K562 (cell line): ENCODE data around the gene ITGAD. TPM values are rescaled to one million over a fixed set of nuclear protein-coding genes. Genes with fewer than 3 reads are reported as not detected.

ENCODE experiments used
- ATAC-seq: fragments of 200-7000 bp; cut with Tn5 transposase; 3 replicates; pipeline ENCODE4 v1.9.1; 2020; ENCODE audit warnings: moderate library complexity
- BruUV-seq: library from RNA; stranded (reverse); fragments of 400-500 nt; replicated peaks from 2 replicates; lab custom pipeline; 2021; lab: Mats Ljungman, UMichigan
- CTCF ChIA-PET: fragments of 300-600 bp; formaldehyde crosslinking; extraction: SDS; loops from one replicate; lab custom pipeline; 2021; ENCODE audit warnings: low intra/inter-chr PET ratio; lab: Yijun Ruan, JAX
- POLR2A ChIA-PET: fragments of 300-600, 350-650 bp; sonication (Branson Sonifier 250); formaldehyde crosslinking; extraction: SDS; loops from one replicate; lab custom pipeline; 2021; ENCODE audit warnings: antibody characterized with exemption, inconsistent platforms; lab: Yijun Ruan, JAX
- DNase-seq, 4 experiments: peaks; one replicate each; pipeline versions ENCODE4 v3.0.0 to v3.0.0-alpha.2; 2011 to 2018; ENCODE audit warnings: low spot score in 3 of 4, mixed read lengths in 3 of 4; ENCODE audit errors: extremely low read depth in 1 of 4
- FAIRE-seq: peaks from 2 replicates; lab custom pipeline; 2011; peaks lifted over from hg19 to GRCh38; lab: Jason Lieb, UNC
- H2AFZ ChIP-seq: 2 replicates; pipeline ENCODE4 v1.6.0; 2011; ENCODE audit warnings: low read depth, low read length, control low read depth, inconsistent platforms
- H3K27ac ChIP-seq: fragments of 200-600 bp; 3 replicates; pipeline ENCODE4 v1.8.0; 2011; ENCODE audit warnings: low read depth, mild to moderate bottlenecking, control low read depth, inconsistent platforms, low read length, moderate library complexity, mixed read lengths; ENCODE audit errors: extremely low read depth
- H3K27me3 ChIP-seq, 2 experiments: fragments of 300-600 bp in 1 of 2; 2 replicates in 1 of 2; 3 replicates in 1 of 2; pipeline versions ENCODE4 v1.6.0 to v1.8.0; 2011; ENCODE audit warnings: inconsistent platforms in 2 of 2, low read length in 2 of 2, mild to moderate bottlenecking in 1 of 2, mixed read lengths in 1 of 2, moderate library complexity in 1 of 2; ENCODE audit not compliant: control insufficient read depth in 2 of 2, insufficient read depth in 2 of 2
- H3K36me3 ChIP-seq: fragments of 300-600 bp; 3 replicates; pipeline ENCODE4 v1.8.0; 2011; ENCODE audit warnings: mild to moderate bottlenecking, low read length, inconsistent platforms; ENCODE audit not compliant: control insufficient read depth, insufficient read depth
- H3K4me1 ChIP-seq, 2 experiments: fragments of 200-600 bp in 1 of 2; replicated peaks in 1 of 2; 2 replicates in 1 of 2; 3 replicates in 1 of 2; pipeline versions ENCODE4 v1.5.1 to v1.8.0; 2011; ENCODE audit warnings: inconsistent platforms in 2 of 2, low read length in 2 of 2, mild to moderate bottlenecking in 1 of 2, mixed read lengths in 1 of 2, moderate library complexity in 1 of 2; ENCODE audit not compliant: control insufficient read depth in 2 of 2, insufficient read depth in 2 of 2
- H3K4me2 ChIP-seq: 2 replicates; pipeline ENCODE4 v1.6.1; 2011; ENCODE audit warnings: low read length, control low read depth, inconsistent platforms, mixed read lengths; ENCODE audit not compliant: insufficient read depth
- H3K4me3 ChIP-seq: fragments of 200-600 bp; sonication (generic), shearing (Covaris generic); 2 replicates; pipeline ENCODE4 v1.5.1; 2016; ENCODE audit warnings: control low read depth, inconsistent platforms
- H3K79me2 ChIP-seq: fragments of 200-600 bp; 3 replicates; pipeline ENCODE4 v1.8.0; 2011; ENCODE audit warnings: low read length, inconsistent platforms; ENCODE audit not compliant: control insufficient read depth, insufficient read depth
- H3K9ac ChIP-seq, 2 experiments: 2 replicates each; pipeline versions ENCODE4 v1.6.0 to v1.6.1; 2011; ENCODE audit warnings: low read depth in 2 of 2, low read length in 2 of 2, control low read depth in 1 of 2, inconsistent platforms in 1 of 2, mild to moderate bottlenecking in 1 of 2, mixed read lengths in 1 of 2; ENCODE audit not compliant: insufficient read depth in 1 of 2
- H3K9me1 ChIP-seq: one replicate; pipeline ENCODE4 v1.6.0; 2011; ENCODE audit warnings: inconsistent platforms, mild to moderate bottlenecking, low read length, moderate library complexity; ENCODE audit not compliant: control insufficient read depth, insufficient read depth
- H3K9me3 ChIP-seq: replicated peaks from 2 replicates; pipeline ENCODE4 v1.5.1; 2011; ENCODE audit warnings: low read depth, low read length, inconsistent platforms; ENCODE audit not compliant: control insufficient read depth, insufficient read depth
- H4K20me1 ChIP-seq: replicated peaks from 2 replicates; pipeline ENCODE4 v1.6.1; 2011; ENCODE audit warnings: low read length, inconsistent platforms, mixed read lengths; ENCODE audit not compliant: control insufficient read depth, insufficient read depth
- CUX1 ChIP-seq: fragments of 200-800 bp; sonication (Bioruptor generic); IDR thresholded peaks from 2 replicates; pipeline ENCODE4 v1.6.1; 2016; ENCODE audit warnings: missing genetic modification characterization, missing compliant biosample characterization
- FOXA1 ChIP-seq: fragments of 450-650 bp; IDR thresholded peaks from 2 replicates; pipeline ENCODE4 v1.6.1; 2016; ENCODE audit warnings: mild to moderate bottlenecking, borderline replicate concordance
- GATA2 ChIP-seq: sonication (generic); formaldehyde crosslinking; IDR thresholded peaks from 2 replicates; pipeline ENCODE4 v1.4.0; 2020; ENCODE audit warnings: mild to moderate bottlenecking, missing genetic modification reagents
- KDM1A ChIP-seq, 2 experiments: fragments of 450-650 bp; IDR thresholded peaks; 2 replicates each; pipeline ENCODE4 v1.6.1; 2016; ENCODE audit warnings: mild to moderate bottlenecking in 2 of 2
- MAZ ChIP-seq, 2 experiments: fragments of 450-650 bp in 1 of 2; sonication (generic) in 1 of 2; formaldehyde crosslinking; IDR thresholded peaks in 1 of 2; conservative IDR thresholded peaks in 1 of 2; 2 replicates each; pipeline versions ENCODE4 v1.4.0 to v1.5.0; 2020; ENCODE audit warnings: mild to moderate bottlenecking in 1 of 2, missing genetic modification reagents in 1 of 2
- PML ChIP-seq: IDR thresholded peaks from 2 replicates; pipeline ENCODE4 v1.6.1; 2012; ENCODE audit warnings: low read length, inconsistent platforms
- PRPF4 ChIP-seq: fragments of 200-400 bp; formaldehyde crosslinking; IDR thresholded peaks from one replicate; pipeline ENCODE4 v1.6.1; 2017; ENCODE audit warnings: low read length, low read depth, mild to moderate bottlenecking; ENCODE audit not compliant: insufficient read depth, poor library complexity, severe bottlenecking
- RAD21 ChIP-seq, 2 experiments: fragments of 250-450 bp in 1 of 2; fragments of 450-650 bp in 1 of 2; sonication (Bioruptor Pico) in 1 of 2; formaldehyde crosslinking in 1 of 2; IDR thresholded peaks in 1 of 2; conservative IDR thresholded peaks in 1 of 2; 2 replicates each; pipeline versions ENCODE4 v1.4.0 to v1.8.0; 2020 to 2022; ENCODE audit warnings: mild to moderate bottlenecking in 2 of 2, moderate library complexity in 1 of 2
- RBM25 ChIP-seq: fragments of 200-400 bp; formaldehyde crosslinking; IDR thresholded peaks from 2 replicates; pipeline ENCODE4 v1.6.1; 2018; ENCODE audit warnings: low read length, low read depth, moderate library complexity; ENCODE audit not compliant: severe bottlenecking
- THRB ChIP-seq: fragments of 450-650 bp; formaldehyde crosslinking; conservative IDR thresholded peaks from 2 replicates; pipeline ENCODE4 v1.4.0; 2022; ENCODE audit warnings: mild to moderate bottlenecking, missing genetic modification characterization
- TRIM25 ChIP-seq: fragments of 450-650 bp; IDR thresholded peaks from 2 replicates; pipeline ENCODE4 v1.7.0; 2016; ENCODE audit warnings: borderline replicate concordance
- ZNF41 ChIP-seq: fragments of 250-450 bp; sonication (Bioruptor Pico); conservative IDR thresholded peaks from 2 replicates; pipeline ENCODE4 v1.4.0; 2020; ENCODE audit warnings: mild to moderate bottlenecking
- WGBS: fragments of 100-300 bp; shearing (Covaris generic); methylation state at CpG from one replicate; pipeline ENCODE4 v1.1.6; 2016; ENCODE audit warnings: low coverage, mixed read lengths; ENCODE audit not compliant: insufficient coverage; ENCODE audit errors: missing lambda C conversion rate; 5-methylcytosine and 5-hydroxymethylcytosine counted together
- in situ Hi-C: fragments of 300-500 bp; cut with MboI; formaldehyde crosslinking; loops from 4 replicates; pipeline ENCODE4 v1.15.0; 2018; ENCODE audit warnings: inconsistent platforms, mixed read lengths
- intact Hi-C: fragments of 100-400 bp; cut with micrococcal nuclease; formaldehyde crosslinking; loops from 2 replicates; pipeline ENCODE4 v1.14.2; 2022
- polyA plus RNA-seq, 8 experiments: library from polyadenylated mRNA; depleted of rRNA in 4 of 8; stranded (reverse) in 5 of 8; unstranded in 3 of 8; fragments of >200 nt; fragmentation: Nextera tagmentation in 2 of 8; fragmentation: Illumina TruSeq in 1 of 8; extraction: Ambion mirVana in 2 of 8; extraction: Trizol in 1 of 8; gene quantifications; 2 replicates each; pipeline versions ENCODE4 v1.2.1 to v1.2.3, GENCODE V29; 2011 to 2014; ENCODE audit warnings: inconsistent platforms in 1 of 8, missing spikeins in 1 of 8
- total RNA-seq, 7 experiments: library from RNA; depleted of rRNA in 6 of 7; stranded (reverse); fragments of >200 nt in 6 of 7; fragmentation: Illumina TruSeq in 2 of 7; extraction: Trizol in 2 of 7; gene quantifications; 2 replicates each; pipeline versions ENCODE4 v1.2.1 to v1.2.3, GENCODE V29; 2011 to 2021; ENCODE audit warnings: low replicate concordance in 1 of 7

ITGAD gene
- total and polyA plus RNA-seq, 9 of the 15 experiments (the other 6 are each of a cell fraction or from before 2014, with no cell fraction given): not detected

GRCh38 chr16:31357324-31358109 lies 35.6 kb upstream of the ITGAD start:
- intact Hi-C loops: no loop called here
- no peak for DNase-seq
- CTCF ChIA-PET: no interaction called here
- Histone ChIP-seq H3K36me3 (no peaks in the 10 kb centered on the region), H4K20me1 (no peaks in the 10 kb centered on the region), H3K4me2 (no peak overlapping the region), H3K4me3 (no peak overlapping the region), H3K79me2 (no peaks in the 10 kb centered on the region), H3K9me1 (no peaks in the 10 kb centered on the region)
- 52% methylated on average over 18 of the region's 18 CpGs for WGBS
- TF ChIP-seq GATA2 (peak; percentile 37; the same call in 1 of the 2 replicates), TRIM25 (no peak), MAZ (CRISPR knock-in tag; conservative IDR thresholded peaks at IDR 0.05 in 1 of 2, IDR thresholded peaks at IDR 0.05 in 1 of 2) (no peak), FOXA1 (no peak), ZNF41 (CRISPR knock-in tag) (no peak), PML (no peak), THRB (CRISPR knock-in tag) (no peak), PRPF4 (no peak), RBM25 (peak; percentile 49), KDM1A (IDR thresholded peaks at IDR 0.05) (peak in 1 of 2 experiments; percentile 64; a peak in 1 of 4 replicates), RAD21 (CRISPR knock-in tag; conservative IDR thresholded peaks at IDR 0.05 in 1 of 2, IDR thresholded peaks at IDR 0.05 in 1 of 2) (peak in 1 of 2 experiments; percentile 17; a peak in 1 of 4 replicates), CUX1 (CRISPR knock-in tag) (no peak)
- TF ChIP-seq, all 486 proteins: peak for 4
- H3K27ac ChIP-seq: no peak overlapping the region
- no peak overlapping the region for H3K9ac ChIP-seq
- POLR2A ChIA-PET: no interaction called here
- H3K9me3 ChIP-seq: no peaks in the 10 kb centered on the region
- H2AFZ ChIP-seq: no peak overlapping the region
- ATAC-seq (no peak), FAIRE-seq (peak; percentile 49)
- peaks cover 4 to 14% of the 10 kb centered on the region in 2 experiments; a peak in 3 of 5 replicates for H3K27me3 ChIP-seq
- in situ Hi-C loops: no loop called here
- peaks cover 2 to 24% of the 10 kb centered on the region in 2 experiments; a peak in 3 of 5 replicates for H3K4me1 ChIP-seq
- BruUV-seq: no TSS peak
